ENCODE data around the gene C22orf39. TPM values are rescaled to one million over a fixed set of nuclear protein-coding genes. Genes with fewer than 3 reads are reported as not detected.

The C22orf39 gene
- total and polyA plus RNA-seq, 4 donors = 11.3 to 22.4 (median 13.5) TPM

DNA sequence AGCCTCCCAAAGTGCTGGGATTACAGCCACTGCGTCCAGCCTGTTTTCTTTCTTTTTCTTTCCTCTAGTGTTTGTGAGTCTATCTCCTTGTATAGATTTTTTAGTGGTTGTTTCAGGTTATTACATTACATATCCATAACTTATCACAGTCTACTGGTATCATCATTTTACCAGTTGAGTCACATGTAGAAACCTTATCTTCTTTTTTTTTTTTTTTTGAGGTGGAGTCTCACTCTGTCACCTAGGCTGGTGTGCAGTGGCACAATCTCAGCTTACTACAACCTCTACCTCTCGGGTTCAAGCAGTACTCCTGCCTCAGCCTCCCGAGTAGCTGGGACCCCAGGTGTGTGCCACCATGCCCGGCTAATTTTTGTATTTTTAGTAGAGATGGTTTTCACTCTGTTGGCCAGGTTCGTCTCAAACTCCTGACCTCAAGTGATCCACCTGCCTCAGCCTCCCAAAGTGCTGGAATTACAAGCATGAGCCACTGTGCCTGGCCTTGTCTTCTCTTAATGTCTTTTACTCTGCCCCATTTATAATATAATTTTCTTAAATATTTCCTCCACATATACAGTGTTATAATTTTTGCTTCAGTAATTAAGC lies 43.2 kb upstream of the C22orf39 start:
- WGBS = 97% methylated on average over 5 of the region's 5 CpGs
- H3K36me3 ChIP-seq (ENCODE audit: control insufficient read depth in 4 of 4, insufficient read depth in 3 of 4, low read depth in 1 of 4, low read length in 3 of 4) = no peaks in the 10 kb centered on the region
- H3K9ac ChIP-seq (ENCODE audit: low read depth in 1 of 2, low read length in 2 of 2) = no peak overlapping the region
- H3K27ac ChIP-seq (ENCODE audit: low read depth in 1 of 2, low read length in 2 of 2) = no peak overlapping the region
- DNase-seq (ENCODE audit: low spot score) = no peak
- H3K27me3 ChIP-seq (ENCODE audit: control insufficient read depth in 4 of 4, insufficient read depth in 4 of 4, low read length in 3 of 4) = no peaks in the 10 kb centered on the region
- H3K4me1 ChIP-seq (ENCODE audit: control insufficient read depth in 4 of 4, insufficient read depth in 4 of 4, low read length in 3 of 4) = no peaks in the 10 kb centered on the region
- no peaks in the 10 kb centered on the region for H3K9me3 ChIP-seq (ENCODE audit: control insufficient read depth in 4 of 4, low read length in 3 of 4)
- TF ChIP-seq HNF4A (conservative IDR thresholded peaks at IDR 0.05) = no peak
- no peak overlapping the region for H3K4me3 ChIP-seq (ENCODE audit: low read depth in 1 of 3, low read length in 3 of 3)

DNA sequence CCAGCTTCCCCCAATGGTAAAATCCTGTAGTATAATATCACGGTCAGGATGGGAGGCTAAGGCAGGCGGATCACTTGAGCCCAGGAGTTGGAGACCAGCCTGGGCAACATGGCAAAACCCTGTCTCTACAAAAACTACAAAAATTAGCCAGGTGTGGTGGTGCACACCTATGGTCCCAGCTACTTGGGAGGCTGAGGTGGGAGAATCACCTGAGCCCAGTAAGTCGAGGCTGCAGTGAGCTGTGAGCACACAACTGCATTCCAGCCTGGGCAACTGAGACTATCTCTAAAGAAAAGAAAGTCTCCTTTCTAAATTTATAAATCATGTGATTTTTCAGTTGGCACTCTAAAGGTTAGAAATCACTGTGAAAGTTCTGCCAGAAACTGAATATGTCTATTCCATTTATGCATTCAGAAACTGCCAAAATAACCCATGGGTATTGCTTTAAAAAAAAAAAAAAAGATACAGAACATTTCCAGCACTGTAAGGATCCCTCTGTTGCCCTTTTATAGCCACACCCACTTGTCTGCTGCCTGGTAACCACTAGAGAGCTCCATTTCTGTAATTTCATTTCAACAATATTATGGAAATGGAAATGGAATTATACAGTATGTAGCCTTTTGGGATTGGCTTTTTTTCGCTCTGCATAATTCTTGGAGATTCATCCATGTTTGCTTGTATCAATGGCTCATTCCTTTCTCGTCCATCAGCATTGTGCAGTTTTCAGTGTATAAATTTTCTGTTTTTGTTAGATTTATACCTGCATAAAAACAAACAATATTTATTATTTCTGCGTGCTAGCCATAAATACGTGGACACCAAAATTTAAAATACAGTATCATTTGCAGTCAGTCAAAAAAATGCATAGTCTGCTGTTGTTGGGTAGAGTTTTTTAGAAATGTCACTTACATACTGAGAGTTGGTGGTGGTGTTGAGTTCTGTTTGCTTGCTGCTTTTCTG lies 41.7 kb upstream of the C22orf39 start:
- H3K27ac ChIP-seq (ENCODE audit: low read depth in 1 of 2, low read length in 2 of 2) = no peak overlapping the region
- DNase-seq (ENCODE audit: low spot score) = no peak
- WGBS = 94% methylated on average over 7 of the region's 7 CpGs

DNA sequence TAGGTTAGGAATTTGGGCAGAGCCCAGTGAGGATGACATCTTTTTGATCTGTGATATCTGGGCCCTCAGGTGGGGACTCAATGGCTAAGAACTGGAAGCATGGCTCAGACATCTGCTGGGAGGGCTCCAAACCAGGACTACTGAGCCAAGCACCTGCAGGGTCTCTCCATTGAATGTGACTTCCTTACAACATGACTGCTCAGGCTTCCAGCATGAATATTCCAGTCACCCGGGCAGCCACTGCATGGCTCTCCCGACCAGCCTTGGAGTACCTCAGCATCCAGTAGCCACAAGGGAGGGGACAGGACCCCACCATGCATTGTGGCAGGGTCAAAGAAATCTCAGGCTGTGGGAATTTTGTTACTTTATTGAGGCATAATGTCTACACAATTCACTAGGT lies 40.8 kb upstream of the C22orf39 start:
- H3K36me3 ChIP-seq (ENCODE audit: control insufficient read depth in 4 of 4, insufficient read depth in 3 of 4, low read depth in 1 of 4, low read length in 3 of 4) = no peaks in the 10 kb centered on the region
- H3K4me1 ChIP-seq (ENCODE audit: control insufficient read depth in 4 of 4, insufficient read depth in 4 of 4, low read length in 3 of 4) = no peaks in the 10 kb centered on the region
- WGBS = 96% methylated on average over 2 of the region's 2 CpGs
- H3K9me3 ChIP-seq (ENCODE audit: control insufficient read depth in 4 of 4, low read length in 3 of 4) = no peaks in the 10 kb centered on the region
- H3K9ac ChIP-seq (ENCODE audit: low read depth in 1 of 2, low read length in 2 of 2) = no peak overlapping the region
- no peak overlapping the region for H3K4me3 ChIP-seq (ENCODE audit: low read depth in 1 of 3, low read length in 3 of 3)
- H3K27me3 ChIP-seq (ENCODE audit: control insufficient read depth in 4 of 4, insufficient read depth in 4 of 4, low read length in 3 of 4) = no peaks in the 10 kb centered on the region
- TF ChIP-seq HNF4G (IDR thresholded peaks at IDR 0.05) = no peak
- TF ChIP-seq NR2F2 (IDR thresholded peaks at IDR 0.05) = no peak
- TF ChIP-seq, protein P1, sequence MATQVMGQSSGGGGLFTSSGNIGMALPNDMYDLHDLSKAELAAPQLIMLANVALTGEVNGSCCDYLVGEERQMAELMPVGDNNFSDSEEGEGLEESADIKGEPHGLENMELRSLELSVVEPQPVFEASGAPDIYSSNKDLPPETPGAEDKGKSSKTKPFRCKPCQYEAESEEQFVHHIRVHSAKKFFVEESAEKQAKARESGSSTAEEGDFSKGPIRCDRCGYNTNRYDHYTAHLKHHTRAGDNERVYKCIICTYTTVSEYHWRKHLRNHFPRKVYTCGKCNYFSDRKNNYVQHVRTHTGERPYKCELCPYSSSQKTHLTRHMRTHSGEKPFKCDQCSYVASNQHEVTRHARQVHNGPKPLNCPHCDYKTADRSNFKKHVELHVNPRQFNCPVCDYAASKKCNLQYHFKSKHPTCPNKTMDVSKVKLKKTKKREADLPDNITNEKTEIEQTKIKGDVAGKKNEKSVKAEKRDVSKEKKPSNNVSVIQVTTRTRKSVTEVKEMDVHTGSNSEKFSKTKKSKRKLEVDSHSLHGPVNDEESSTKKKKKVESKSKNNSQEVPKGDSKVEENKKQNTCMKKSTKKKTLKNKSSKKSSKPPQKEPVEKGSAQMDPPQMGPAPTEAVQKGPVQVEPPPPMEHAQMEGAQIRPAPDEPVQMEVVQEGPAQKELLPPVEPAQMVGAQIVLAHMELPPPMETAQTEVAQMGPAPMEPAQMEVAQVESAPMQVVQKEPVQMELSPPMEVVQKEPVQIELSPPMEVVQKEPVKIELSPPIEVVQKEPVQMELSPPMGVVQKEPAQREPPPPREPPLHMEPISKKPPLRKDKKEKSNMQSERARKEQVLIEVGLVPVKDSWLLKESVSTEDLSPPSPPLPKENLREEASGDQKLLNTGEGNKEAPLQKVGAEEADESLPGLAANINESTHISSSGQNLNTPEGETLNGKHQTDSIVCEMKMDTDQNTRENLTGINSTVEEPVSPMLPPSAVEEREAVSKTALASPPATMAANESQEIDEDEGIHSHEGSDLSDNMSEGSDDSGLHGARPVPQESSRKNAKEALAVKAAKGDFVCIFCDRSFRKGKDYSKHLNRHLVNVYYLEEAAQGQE (IDR thresholded peaks at IDR 0.05) = no peak
- TF ChIP-seq, protein P2, sequence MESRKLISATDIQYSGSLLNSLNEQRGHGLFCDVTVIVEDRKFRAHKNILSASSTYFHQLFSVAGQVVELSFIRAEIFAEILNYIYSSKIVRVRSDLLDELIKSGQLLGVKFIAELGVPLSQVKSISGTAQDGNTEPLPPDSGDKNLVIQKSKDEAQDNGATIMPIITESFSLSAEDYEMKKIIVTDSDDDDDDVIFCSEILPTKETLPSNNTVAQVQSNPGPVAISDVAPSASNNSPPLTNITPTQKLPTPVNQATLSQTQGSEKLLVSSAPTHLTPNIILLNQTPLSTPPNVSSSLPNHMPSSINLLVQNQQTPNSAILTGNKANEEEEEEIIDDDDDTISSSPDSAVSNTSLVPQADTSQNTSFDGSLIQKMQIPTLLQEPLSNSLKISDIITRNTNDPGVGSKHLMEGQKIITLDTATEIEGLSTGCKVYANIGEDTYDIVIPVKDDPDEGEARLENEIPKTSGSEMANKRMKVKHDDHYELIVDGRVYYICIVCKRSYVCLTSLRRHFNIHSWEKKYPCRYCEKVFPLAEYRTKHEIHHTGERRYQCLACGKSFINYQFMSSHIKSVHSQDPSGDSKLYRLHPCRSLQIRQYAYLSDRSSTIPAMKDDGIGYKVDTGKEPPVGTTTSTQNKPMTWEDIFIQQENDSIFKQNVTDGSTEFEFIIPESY (IDR thresholded peaks at IDR 0.05) = no peak
- TF ChIP-seq RXRA (IDR thresholded peaks at IDR 0.05) = no peak
- TF ChIP-seq TAF1 (conservative IDR thresholded peaks at IDR 0.05) = no peak
- TF ChIP-seq RAD21 (IDR thresholded peaks at IDR 0.05) = no peak
- TF ChIP-seq FOXA2 (IDR thresholded peaks at IDR 0.05) = no peak
- no peak for TF ChIP-seq HNF4A (conservative IDR thresholded peaks at IDR 0.05)
- no peak overlapping the region for H3K27ac ChIP-seq (ENCODE audit: low read depth in 1 of 2, low read length in 2 of 2)
- no peak for DNase-seq (ENCODE audit: low spot score)

More for the DNA sequence above, 41.7 kb upstream of the C22orf39 start:
- TF ChIP-seq, protein P3, sequence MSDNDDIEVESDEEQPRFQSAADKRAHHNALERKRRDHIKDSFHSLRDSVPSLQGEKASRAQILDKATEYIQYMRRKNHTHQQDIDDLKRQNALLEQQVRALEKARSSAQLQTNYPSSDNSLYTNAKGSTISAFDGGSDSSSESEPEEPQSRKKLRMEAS (IDR thresholded peaks at IDR 0.05) = no peak
- peak; percentile 40 to 53 for TF ChIP-seq RAD21 (IDR thresholded peaks at IDR 0.05)
- no peak for TF ChIP-seq EGR1 (IDR thresholded peaks at IDR 0.05; ENCODE audit: low read depth in 2 of 2)
- no peak for TF ChIP-seq FOXA1 (IDR thresholded peaks at IDR 0.05)
- TF ChIP-seq, protein P4, sequence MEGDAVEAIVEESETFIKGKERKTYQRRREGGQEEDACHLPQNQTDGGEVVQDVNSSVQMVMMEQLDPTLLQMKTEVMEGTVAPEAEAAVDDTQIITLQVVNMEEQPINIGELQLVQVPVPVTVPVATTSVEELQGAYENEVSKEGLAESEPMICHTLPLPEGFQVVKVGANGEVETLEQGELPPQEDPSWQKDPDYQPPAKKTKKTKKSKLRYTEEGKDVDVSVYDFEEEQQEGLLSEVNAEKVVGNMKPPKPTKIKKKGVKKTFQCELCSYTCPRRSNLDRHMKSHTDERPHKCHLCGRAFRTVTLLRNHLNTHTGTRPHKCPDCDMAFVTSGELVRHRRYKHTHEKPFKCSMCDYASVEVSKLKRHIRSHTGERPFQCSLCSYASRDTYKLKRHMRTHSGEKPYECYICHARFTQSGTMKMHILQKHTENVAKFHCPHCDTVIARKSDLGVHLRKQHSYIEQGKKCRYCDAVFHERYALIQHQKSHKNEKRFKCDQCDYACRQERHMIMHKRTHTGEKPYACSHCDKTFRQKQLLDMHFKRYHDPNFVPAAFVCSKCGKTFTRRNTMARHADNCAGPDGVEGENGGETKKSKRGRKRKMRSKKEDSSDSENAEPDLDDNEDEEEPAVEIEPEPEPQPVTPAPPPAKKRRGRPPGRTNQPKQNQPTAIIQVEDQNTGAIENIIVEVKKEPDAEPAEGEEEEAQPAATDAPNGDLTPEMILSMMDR (IDR thresholded peaks at IDR 0.05; ENCODE audit: low read depth, low read length, missing input control) = no peak
- Histone ChIP-seq H3K9me3 (ENCODE audit: control insufficient read depth in 4 of 4, low read length in 3 of 4) (no peaks in the 10 kb centered on the region), H3K4me1 (ENCODE audit: control insufficient read depth in 4 of 4, insufficient read depth in 4 of 4, low read length in 3 of 4) (no peaks in the 10 kb centered on the region), H3K36me3 (ENCODE audit: control insufficient read depth in 4 of 4, insufficient read depth in 3 of 4, low read depth in 1 of 4, low read length in 3 of 4) (no peaks in the 10 kb centered on the region), H3K27me3 (ENCODE audit: control insufficient read depth in 4 of 4, insufficient read depth in 4 of 4, low read length in 3 of 4) (no peaks in the 10 kb centered on the region), H3K9ac (ENCODE audit: low read depth in 1 of 2, low read length in 2 of 2) (no peak overlapping the region), H3K4me3 (ENCODE audit: low read depth in 1 of 3, low read length in 3 of 3) (no peak overlapping the region)

Data from liver (tissue), 9 donors.